GM21367 (cell line): ENCODE data around the gene CDH24.

Experiments
- ATAC-seq: cut with Tn5 transposase; IDR thresholded peaks from one replicate; pipeline ENCODE4 v1.9.1; 2021; ENCODE audit not compliant: unreplicated experiment

Gene CDH24

DNA sequence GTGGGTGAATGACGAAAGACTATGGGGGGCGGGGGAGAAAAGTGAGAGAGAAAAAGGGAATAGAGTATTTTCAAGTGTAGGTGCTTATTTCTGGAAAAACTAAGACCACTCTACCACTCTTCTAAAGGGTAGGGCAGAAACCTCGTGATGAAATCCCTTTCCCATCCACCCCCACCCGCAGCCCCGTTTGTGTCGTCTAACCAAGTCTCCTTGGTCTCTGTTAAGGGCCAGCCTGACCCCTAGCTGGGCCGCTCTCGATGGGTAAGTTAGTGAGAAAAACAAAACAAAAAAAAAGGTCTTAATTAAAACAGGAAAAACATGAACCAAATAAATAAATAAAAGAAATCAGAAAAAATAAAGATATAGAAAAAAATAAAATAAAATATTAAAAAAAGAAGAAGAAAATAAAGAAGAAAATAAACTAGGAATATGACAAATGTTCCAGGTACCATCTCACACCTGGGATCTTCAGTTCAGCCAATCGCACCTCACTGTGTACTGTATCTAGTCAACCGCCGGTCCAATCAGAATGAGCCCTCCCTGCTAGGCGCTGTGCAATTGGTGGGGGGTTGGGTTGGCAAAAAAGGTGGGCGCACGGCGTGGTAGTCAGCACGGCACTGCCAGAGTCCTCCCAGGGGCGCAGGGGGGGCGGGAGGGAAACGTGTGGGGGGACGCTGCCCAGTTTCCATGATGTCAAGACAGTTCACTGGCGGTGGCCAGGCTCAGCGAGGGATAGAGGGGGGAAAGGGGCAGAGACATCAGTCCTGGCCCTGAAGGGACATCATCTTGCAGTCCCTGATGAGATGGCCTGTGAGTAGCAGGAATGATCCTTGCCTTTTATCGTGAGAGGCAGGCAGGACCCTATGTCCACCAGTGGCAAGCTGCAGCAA, 9.8 kb upstream of the CDH24 start:
- ATAC-seq = no peak

- no peak for ATAC-seq
Measured at GRCh38 chr14:23066368-23066767, 9.0 kb upstream of the CDH24 start.

DNA sequence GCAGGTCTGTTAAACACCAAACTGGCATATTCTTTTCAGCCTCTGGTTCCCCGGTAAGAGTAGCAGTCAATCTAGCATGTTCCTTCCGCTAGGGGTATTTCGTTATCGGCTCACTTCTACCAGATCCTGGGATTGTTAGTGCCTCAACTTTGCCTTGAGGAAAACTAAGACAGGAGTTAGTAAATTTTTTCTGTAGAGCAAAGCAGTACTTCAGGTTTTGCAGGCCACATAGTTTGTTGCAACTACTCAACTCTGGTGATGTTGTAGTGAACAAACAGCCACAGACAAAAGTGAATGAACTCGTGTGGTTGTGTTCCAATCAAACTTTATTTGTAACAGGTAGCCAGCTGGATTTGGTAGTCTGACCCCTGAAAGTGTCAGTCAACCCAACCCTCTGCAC, 6.3 kb upstream of the CDH24 start:
- ATAC-seq = no peak

DNA sequence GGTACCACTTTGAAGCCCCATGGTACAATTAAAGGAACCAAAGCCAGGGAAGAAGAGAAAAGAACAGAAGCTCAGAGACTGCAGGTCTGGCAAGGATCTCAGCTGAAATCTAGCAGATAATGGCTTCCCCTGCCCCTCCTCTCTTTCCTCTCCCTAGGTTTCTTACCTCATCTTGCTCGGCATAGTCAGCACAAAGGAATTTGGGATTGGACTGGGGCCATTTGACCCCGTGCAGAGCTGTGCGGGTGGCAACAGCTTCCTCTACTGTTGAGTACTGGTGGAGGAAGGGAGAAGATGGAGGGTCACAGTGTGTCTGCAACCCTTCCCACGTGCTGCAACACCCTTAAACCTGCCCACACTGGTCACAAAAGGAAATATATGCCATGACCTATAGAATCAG, 4.7 kb upstream of the CDH24 start:
- ATAC-seq = no peak

- ATAC-seq = no peak
Measured at GRCh38 chr14:23060536-23061260, 3.4 kb upstream of the CDH24 start.

GRCh38 chr14:23058654-23059504, 1.6 kb upstream of the CDH24 start:
- ATAC-seq = no peak

GRCh38 chr14:23057757-23058653, 685 bp upstream of the CDH24 start:
- peak; percentile 62 for ATAC-seq

DNA sequence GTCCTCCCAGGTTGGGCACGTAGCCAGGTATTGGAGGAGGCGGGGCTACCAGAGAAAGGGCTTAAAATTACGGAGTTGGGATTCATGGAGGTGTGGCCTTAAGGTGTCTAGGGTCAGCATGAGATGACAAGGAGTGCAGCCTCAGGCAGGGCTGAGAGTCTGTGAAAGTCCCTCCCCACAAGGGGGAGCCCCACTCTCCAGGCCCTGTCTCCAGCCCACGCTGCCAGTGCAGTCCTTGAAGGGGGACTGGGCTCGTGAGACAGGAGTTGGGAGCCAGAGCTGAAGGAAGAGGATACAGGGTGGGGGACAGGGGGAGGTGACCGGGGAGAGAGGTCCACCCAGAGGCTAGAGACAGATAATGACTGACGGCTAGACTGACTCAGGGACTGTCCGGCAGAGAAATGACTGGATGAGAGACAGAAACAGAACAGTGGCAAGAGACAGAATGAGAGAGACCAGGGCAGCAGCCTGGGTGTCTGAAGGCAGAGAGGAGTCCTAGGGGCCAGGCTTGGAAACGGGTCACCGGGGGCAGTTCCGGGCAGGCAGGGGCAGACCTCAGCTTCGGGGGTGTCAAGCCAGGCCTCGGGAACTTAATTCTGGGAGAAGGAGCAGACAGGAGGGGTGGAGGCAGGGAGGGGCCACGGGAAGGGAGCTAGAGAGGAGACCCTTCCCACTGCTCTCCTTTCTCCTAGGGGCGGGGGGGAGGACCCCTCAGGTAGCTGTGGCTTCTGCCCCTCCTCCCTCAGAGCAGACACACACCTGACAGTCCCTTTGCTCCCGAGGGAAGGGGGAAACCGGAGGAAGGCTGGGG, 970 bp downstream of the CDH24 start:
- peak; percentile 42 for ATAC-seq

GRCh38 chr14:23055621-23056144, 1.6 kb downstream of the CDH24 start:
- ATAC-seq = no peak

GRCh38 chr14:23055147-23055550, 2.2 kb downstream of the CDH24 start:
- ATAC-seq = no peak

DNA sequence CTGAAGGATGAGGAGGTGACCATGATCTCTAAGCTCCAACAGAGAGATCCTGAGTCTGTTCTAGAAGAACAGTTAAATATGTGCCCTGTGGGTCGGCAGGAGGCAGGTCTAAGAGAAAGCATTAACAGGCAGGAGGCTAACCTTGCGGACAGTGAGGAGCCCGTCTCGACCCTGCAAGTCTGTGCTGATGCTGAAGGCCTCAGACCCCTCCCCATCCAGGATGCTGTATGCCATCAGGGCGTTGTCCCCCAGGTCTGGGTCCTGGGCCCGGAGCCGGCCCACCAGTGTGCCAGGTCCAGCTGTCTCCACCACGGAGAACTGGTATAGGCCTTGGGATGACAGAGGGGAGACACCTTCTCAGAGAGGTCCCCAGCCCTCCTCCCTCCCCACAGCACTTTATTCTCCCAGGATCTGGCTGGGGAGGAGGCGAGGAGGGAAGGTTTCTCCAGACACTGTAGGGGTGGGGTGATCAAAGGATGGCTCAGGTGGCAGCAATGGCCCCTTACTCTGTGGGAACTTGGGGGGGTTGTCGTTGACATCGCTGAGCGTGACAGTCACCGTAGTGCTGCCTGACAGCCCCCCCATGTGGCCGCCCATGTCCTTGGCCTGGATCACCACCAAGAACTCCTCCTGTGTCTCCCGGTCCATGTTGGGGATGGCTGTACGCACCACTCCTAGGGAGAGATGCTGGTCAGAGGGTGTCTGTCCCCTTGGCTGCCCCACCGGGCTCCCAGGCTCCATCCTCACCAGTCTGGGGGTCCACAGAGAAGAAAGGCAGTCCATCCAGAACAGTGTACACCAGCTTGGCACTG, 3.1 kb downstream of the CDH24 start:
- no peak for ATAC-seq

DNA sequence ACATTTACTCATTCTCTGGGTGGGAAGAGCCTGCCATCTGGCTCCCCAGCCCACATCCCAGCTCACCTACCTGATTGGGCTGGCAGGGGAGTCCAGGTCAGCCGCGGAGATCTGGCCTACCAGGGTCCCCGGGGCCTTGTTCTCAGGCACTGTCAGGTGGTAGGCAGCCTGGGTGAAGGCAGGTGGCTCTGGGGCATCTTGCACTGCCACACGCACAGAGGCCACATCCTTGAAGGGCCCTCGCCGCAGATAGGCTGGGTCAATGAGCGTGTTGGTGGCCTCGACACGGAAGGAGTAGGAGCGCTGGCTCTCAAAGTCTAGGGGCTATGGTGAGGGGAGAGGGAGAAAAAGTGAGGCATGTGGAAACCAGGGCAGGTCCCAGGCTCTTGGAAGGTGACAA, 3.9 kb downstream of the CDH24 start:
- ATAC-seq = no peak

DNA sequence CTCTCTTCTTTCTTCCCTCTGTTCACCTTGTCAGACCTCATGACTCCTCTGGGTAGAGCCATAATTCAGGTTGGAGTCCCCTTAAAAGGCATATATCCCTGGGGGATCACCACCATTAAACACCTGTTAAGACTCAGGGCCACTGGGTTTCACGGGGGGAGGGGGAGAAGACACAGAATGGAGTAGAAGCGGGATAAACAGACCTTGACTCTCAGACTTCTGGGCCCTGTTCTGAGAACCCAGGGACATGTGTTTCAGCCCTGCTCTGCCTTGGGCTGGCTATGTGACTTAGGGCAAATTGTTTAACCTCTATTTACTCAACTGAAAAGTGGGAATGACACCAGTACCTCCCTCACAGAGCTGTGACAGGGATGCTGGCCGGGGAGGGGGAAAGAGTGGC, 4.6 kb downstream of the CDH24 start:
- ATAC-seq = no peak

GRCh38 chr14:23052182-23052623, 5.1 kb downstream of the CDH24 start:
- no peak for ATAC-seq

DNA sequence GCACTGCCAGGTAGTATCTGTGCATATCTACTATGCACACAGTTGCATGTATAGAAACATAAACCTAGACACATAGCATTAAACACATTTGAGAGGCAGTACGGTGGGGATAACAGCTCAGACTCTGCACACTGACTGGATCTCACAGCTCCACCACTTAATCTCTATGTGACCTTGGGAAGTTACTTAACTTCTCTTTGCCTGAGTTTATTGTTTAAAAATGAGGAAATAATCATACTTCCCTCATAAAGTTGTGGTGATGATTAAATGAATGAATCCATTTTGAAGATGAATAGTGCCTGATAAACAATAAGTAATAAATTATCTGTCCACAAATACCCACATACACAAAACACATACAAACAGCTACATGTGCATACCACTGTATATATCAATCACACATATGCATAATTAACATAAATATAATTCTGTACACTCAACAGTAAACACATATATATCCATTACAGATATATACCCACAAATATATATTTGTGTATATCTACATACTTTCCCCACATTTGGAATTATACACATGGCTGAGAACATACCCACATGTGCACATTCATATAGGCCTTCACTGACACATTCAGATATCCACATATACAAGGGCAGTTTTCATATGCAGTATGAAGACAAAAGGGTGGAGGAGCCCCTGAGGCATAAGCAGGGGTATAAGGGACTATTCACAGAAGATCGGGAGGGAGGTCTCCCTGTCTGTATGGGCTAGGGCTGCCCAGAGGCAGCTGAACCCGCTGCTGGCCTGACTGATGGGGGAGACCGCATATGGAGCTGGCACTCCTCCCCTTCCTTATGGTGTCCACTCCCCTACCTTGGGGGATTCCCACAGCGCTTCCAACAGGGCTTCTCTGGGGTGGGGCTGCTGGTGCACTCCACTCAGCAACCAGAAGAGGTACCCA, 5.9 kb downstream of the CDH24 start:
- no peak for ATAC-seq

DNA sequence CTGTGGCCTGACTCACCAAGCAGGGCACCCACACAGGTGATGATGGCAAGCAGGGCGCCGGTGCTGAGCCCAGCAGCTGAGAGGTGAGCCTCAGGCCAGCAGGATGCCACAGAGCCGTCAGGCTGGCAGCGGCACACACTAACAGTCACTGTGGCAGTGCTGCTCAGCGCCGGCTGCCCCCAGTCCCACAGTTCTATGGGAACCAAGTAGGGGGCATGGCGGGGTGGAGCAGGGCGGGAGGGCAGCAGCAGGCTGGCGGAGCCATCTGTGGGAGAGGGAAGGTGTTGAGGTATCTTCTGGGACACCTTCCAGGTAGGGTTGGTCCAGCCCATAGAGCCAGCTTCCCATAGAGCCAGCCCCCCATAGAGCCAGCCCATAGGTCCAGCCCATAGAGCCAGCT, 8.3 kb downstream of the CDH24 start:
- ATAC-seq = no peak
